HEK293 (cell line): ENCODE results near the gene UGCG.

Source experiments
- KLF1 ChIP-seq: fragments of 450-650 bp; formaldehyde crosslinking; IDR thresholded peaks from 2 replicates; pipeline ENCODE4 v1.5.1; 2016; ENCODE audit warnings: missing biosample characterization, missing genetic modification characterization
- KLF8 ChIP-seq: fragments of 450-650 bp; formaldehyde crosslinking; IDR thresholded peaks from 2 replicates; pipeline ENCODE4 v1.5.1; 2016; ENCODE audit warnings: missing biosample characterization, missing genetic modification characterization
- MEIS1 ChIP-seq: sonication (generic); formaldehyde crosslinking; IDR thresholded peaks from 2 replicates; pipeline ENCODE4 v1.8.1; 2022; ENCODE audit warnings: missing genetic modification reagents, mild to moderate bottlenecking, borderline replicate concordance
- REPIN1 ChIP-seq: fragments of 450-650 bp; formaldehyde crosslinking; IDR thresholded peaks from 2 replicates; pipeline ENCODE4 v1.5.1; 2017; ENCODE audit warnings: missing biosample characterization, missing genetic modification characterization, low read depth
- TCF7L2 ChIP-seq: IDR thresholded peaks from 2 replicates; pipeline ENCODE4 v1.6.1; 2011; ENCODE audit warnings: low read depth, mild to moderate bottlenecking, inconsistent platforms, low read length, moderate library complexity, borderline replicate concordance
- YY2 ChIP-seq: fragments of 450-650 bp; formaldehyde crosslinking; IDR thresholded peaks from 2 replicates; pipeline ENCODE4 v1.5.1; 2016; ENCODE audit warnings: missing biosample characterization, missing genetic modification characterization
- ZBTB1 ChIP-seq: fragments of 450-650 bp; formaldehyde crosslinking; IDR thresholded peaks from 2 replicates; pipeline ENCODE4 v1.5.1; 2016; ENCODE audit warnings: missing biosample characterization, missing genetic modification characterization
- ZBTB48 ChIP-seq: fragments of 450-650 bp; formaldehyde crosslinking; IDR thresholded peaks from 2 replicates; pipeline ENCODE4 v1.5.1; 2016; ENCODE audit warnings: missing biosample characterization, missing genetic modification characterization
- ZIC2 ChIP-seq: fragments of 450-650 bp; formaldehyde crosslinking; IDR thresholded peaks from 2 replicates; pipeline ENCODE4 v1.5.1; 2016; ENCODE audit warnings: missing biosample characterization, missing genetic modification characterization
- ZNF211 ChIP-seq: fragments of 450-650 bp; formaldehyde crosslinking; IDR thresholded peaks from 2 replicates; pipeline ENCODE4 v1.5.1; 2016; ENCODE audit warnings: low read depth, missing biosample characterization, missing genetic modification characterization
- ZNF324 ChIP-seq: fragments of 450-650 bp; formaldehyde crosslinking; IDR thresholded peaks from 2 replicates; pipeline ENCODE4 v1.5.1; 2016; ENCODE audit warnings: missing biosample characterization, missing genetic modification characterization
- ZNF394 ChIP-seq: fragments of 450-650 bp; formaldehyde crosslinking; IDR thresholded peaks from 2 replicates; pipeline ENCODE4 v1.5.1; 2016; ENCODE audit warnings: missing biosample characterization, missing genetic modification characterization, mild to moderate bottlenecking, moderate library complexity, borderline replicate concordance
- ZNF416 ChIP-seq: fragments of 450-650 bp; formaldehyde crosslinking; IDR thresholded peaks from 2 replicates; pipeline ENCODE4 v1.5.1; 2016; ENCODE audit warnings: missing biosample characterization, missing genetic modification characterization
- ZNF433 ChIP-seq: fragments of 450-650 bp; formaldehyde crosslinking; IDR thresholded peaks from 2 replicates; pipeline ENCODE4 v1.5.1; 2016; ENCODE audit warnings: missing biosample characterization, missing genetic modification characterization, low read depth
- ZNF514 ChIP-seq: fragments of 450-650 bp; formaldehyde crosslinking; IDR thresholded peaks from 2 replicates; pipeline ENCODE4 v1.5.1; 2016; ENCODE audit warnings: missing biosample characterization, missing genetic modification characterization
- ZNF521 ChIP-seq: fragments of 450-650 bp; formaldehyde crosslinking; IDR thresholded peaks from 2 replicates; pipeline ENCODE4 v1.5.1; 2017; ENCODE audit warnings: missing biosample characterization, mild to moderate bottlenecking, missing genetic modification characterization
- ZNF670 ChIP-seq: fragments of 450-650 bp; formaldehyde crosslinking; IDR thresholded peaks from 2 replicates; pipeline ENCODE4 v1.5.1; 2016; ENCODE audit warnings: missing biosample characterization, missing genetic modification characterization, low read depth
- ZNF792 ChIP-seq: fragments of 450-650 bp; formaldehyde crosslinking; IDR thresholded peaks from 2 replicates; pipeline ENCODE4 v1.5.1; 2016; ENCODE audit warnings: missing biosample characterization, missing genetic modification characterization
- ZSCAN23 ChIP-seq: fragments of 450-650 bp; formaldehyde crosslinking; IDR thresholded peaks from 2 replicates; pipeline ENCODE4 v1.5.1; 2016; ENCODE audit warnings: missing biosample characterization, missing genetic modification characterization
- TF ChIP-seq, protein P1 (sequence below): fragments of 450-650 bp; formaldehyde crosslinking; IDR thresholded peaks from 2 replicates; pipeline ENCODE4 v1.5.1; 2016; ENCODE audit warnings: missing biosample characterization, missing genetic modification characterization
- TF ChIP-seq, protein P2 (sequence below): fragments of 450-650 bp; formaldehyde crosslinking; IDR thresholded peaks from 2 replicates; pipeline ENCODE4 v1.5.1; 2016; ENCODE audit warnings: missing biosample characterization, missing genetic modification characterization
- TF ChIP-seq, protein P3 (sequence below): fragments of 450-650 bp; formaldehyde crosslinking; IDR thresholded peaks from 2 replicates; pipeline ENCODE4 v1.5.1; 2017; ENCODE audit warnings: missing biosample characterization, missing genetic modification characterization
- TF ChIP-seq, protein P4 (sequence below): fragments of 450-650 bp; formaldehyde crosslinking; conservative IDR thresholded peaks from 2 replicates; pipeline ENCODE4 v1.5.1; 2016; ENCODE audit warnings: low read depth, missing biosample characterization, missing genetic modification characterization
- TF ChIP-seq, protein P5 (sequence below): fragments of 450-650 bp; formaldehyde crosslinking; IDR thresholded peaks from 2 replicates; pipeline ENCODE4 v1.5.1; 2017; ENCODE audit warnings: missing biosample characterization, missing genetic modification characterization
- TF ChIP-seq, protein P6 (sequence below): fragments of 450-650 bp; formaldehyde crosslinking; IDR thresholded peaks from 2 replicates; pipeline ENCODE4 v1.5.1; 2016; ENCODE audit warnings: missing biosample characterization, missing genetic modification characterization
- TF ChIP-seq, protein P7 (sequence below): fragments of 450-650 bp; formaldehyde crosslinking; IDR thresholded peaks from 2 replicates; pipeline ENCODE4 v1.5.1; 2017; ENCODE audit warnings: missing biosample characterization, missing genetic modification characterization
- TF ChIP-seq, protein P8 (sequence below): fragments of 450-650 bp; formaldehyde crosslinking; IDR thresholded peaks from 2 replicates; pipeline ENCODE4 v1.5.1; 2017; ENCODE audit warnings: missing biosample characterization, missing genetic modification characterization

The UGCG gene

DNA sequence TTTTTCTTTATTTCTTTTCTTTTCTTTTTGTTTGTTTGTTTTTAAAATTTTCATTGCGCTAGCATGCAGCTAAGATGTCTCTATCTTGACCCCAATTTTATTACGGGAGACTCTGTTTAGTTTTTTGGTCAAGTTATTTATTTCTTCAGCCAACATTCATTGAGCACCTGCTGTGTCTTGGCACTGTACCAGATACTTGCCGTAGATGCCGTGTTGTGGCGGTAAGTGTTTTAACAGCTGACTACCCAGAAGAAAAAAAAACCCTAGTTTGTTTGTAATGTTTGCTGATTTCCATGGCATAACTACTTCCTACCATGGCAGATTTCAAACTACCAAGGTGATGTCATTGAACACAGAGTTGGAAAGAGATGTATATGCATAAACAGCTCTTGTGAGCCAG is 65.0 kb downstream of the UGCG start (continued):
- TF ChIP-seq, protein P1, sequence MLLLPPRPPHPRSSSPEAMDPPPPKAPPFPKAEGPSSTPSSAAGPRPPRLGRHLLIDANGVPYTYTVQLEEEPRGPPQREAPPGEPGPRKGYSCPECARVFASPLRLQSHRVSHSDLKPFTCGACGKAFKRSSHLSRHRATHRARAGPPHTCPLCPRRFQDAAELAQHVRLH (tag by site-specific recombination): peak; percentile 92
- TF ChIP-seq ZBTB48 (tag by site-specific recombination) (no peak), ZSCAN23 (tag by site-specific recombination) (peak; percentile 87; the same call in 1 of the 2 replicates), ZNF394 (tag by site-specific recombination) (peak; percentile 43), ZNF792 (tag by site-specific recombination) (peak; percentile 72), TCF7L2 (peak; percentile 45; the same call in 1 of the 2 replicates), YY2 (no peak), ZNF324 (tag by site-specific recombination) (peak; percentile 37; the same call in 1 of the 2 replicates), ZBTB1 (tag by site-specific recombination) (no peak), KLF1 (tag by site-specific recombination) (peak; percentile 31; the same call in 1 of the 2 replicates), ZNF211 (tag by site-specific recombination) (no peak), ZNF521 (no peak), ZNF670 (tag by site-specific recombination) (no peak), ZIC2 (tag by site-specific recombination) (peak; percentile 90), ZNF433 (no peak), KLF8 (tag by site-specific recombination) (peak; percentile 59; the same call in 1 of the 2 replicates), ZNF416 (tag by site-specific recombination) (no peak), REPIN1 (tag by site-specific recombination) (no peak), ZNF514 (tag by site-specific recombination) (no peak), MEIS1 (CRISPR knock-in tag) (no peak)
- TF ChIP-seq, protein P2, sequence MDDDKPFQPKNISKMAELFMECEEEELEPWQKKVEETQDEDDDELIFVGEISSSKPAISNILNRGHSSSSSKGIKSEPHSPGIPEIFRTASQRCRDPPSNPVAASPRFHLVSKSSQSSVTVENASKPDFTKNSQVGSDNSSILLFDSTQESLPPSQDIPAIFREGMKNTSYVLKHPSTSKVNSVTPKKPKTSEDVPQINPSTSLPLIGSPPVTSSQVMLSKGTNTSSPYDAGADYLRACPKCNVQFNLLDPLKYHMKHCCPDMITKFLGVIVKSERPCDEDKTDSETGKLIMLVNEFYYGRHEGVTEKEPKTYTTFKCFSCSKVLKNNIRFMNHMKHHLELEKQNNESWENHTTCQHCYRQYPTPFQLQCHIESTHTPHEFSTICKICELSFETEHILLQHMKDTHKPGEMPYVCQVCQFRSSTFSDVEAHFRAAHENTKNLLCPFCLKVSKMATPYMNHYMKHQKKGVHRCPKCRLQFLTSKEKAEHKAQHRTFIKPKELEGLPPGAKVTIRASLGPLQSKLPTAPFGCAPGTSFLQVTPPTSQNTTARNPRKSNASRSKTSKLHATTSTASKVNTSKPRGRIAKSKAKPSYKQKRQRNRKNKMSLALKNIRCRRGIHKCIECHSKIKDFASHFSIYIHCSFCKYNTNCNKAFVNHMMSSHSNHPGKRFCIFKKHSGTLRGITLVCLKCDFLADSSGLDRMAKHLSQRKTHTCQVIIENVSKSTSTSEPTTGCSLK (tag by site-specific recombination): no peak
- TF ChIP-seq, protein P3, sequence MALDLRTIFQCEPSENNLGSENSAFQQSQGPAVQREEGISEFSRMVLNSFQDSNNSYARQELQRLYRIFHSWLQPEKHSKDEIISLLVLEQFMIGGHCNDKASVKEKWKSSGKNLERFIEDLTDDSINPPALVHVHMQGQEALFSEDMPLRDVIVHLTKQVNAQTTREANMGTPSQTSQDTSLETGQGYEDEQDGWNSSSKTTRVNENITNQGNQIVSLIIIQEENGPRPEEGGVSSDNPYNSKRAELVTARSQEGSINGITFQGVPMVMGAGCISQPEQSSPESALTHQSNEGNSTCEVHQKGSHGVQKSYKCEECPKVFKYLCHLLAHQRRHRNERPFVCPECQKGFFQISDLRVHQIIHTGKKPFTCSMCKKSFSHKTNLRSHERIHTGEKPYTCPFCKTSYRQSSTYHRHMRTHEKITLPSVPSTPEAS (tag by site-specific recombination): no peak
- TF ChIP-seq, protein P4, sequence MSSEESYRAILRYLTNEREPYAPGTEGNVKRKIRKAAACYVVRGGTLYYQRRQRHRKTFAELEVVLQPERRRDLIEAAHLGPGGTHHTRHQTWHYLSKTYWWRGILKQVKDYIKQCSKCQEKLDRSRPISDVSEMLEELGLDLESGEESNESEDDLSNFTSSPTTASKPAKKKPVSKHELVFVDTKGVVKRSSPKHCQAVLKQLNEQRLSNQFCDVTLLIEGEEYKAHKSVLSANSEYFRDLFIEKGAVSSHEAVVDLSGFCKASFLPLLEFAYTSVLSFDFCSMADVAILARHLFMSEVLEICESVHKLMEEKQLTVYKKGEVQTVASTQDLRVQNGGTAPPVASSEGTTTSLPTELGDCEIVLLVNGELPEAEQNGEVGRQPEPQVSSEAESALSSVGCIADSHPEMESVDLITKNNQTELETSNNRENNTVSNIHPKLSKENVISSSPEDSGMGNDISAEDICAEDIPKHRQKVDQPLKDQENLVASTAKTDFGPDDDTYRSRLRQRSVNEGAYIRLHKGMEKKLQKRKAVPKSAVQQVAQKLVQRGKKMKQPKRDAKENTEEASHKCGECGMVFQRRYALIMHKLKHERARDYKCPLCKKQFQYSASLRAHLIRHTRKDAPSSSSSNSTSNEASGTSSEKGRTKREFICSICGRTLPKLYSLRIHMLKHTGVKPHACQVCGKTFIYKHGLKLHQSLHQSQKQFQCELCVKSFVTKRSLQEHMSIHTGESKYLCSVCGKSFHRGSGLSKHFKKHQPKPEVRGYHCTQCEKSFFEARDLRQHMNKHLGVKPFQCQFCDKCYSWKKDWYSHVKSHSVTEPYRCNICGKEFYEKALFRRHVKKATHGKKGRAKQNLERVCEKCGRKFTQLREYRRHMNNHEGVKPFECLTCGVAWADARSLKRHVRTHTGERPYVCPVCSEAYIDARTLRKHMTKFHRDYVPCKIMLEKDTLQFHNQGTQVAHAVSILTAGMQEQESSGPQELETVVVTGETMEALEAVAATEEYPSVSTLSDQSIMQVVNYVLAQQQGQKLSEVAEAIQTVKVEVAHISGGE: 0 out of 2 replicates have a peak, but pooled peaks have one; percentile 20
- TF ChIP-seq, protein P5, sequence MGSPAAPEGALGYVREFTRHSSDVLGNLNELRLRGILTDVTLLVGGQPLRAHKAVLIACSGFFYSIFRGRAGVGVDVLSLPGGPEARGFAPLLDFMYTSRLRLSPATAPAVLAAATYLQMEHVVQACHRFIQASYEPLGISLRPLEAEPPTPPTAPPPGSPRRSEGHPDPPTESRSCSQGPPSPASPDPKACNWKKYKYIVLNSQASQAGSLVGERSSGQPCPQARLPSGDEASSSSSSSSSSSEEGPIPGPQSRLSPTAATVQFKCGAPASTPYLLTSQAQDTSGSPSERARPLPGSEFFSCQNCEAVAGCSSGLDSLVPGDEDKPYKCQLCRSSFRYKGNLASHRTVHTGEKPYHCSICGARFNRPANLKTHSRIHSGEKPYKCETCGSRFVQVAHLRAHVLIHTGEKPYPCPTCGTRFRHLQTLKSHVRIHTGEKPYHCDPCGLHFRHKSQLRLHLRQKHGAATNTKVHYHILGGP (tag by site-specific recombination): peak; percentile 74
- TF ChIP-seq, protein P6, sequence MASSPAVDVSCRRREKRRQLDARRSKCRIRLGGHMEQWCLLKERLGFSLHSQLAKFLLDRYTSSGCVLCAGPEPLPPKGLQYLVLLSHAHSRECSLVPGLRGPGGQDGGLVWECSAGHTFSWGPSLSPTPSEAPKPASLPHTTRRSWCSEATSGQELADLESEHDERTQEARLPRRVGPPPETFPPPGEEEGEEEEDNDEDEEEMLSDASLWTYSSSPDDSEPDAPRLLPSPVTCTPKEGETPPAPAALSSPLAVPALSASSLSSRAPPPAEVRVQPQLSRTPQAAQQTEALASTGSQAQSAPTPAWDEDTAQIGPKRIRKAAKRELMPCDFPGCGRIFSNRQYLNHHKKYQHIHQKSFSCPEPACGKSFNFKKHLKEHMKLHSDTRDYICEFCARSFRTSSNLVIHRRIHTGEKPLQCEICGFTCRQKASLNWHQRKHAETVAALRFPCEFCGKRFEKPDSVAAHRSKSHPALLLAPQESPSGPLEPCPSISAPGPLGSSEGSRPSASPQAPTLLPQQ (tag by site-specific recombination): peak; percentile 58
- TF ChIP-seq, protein P7, sequence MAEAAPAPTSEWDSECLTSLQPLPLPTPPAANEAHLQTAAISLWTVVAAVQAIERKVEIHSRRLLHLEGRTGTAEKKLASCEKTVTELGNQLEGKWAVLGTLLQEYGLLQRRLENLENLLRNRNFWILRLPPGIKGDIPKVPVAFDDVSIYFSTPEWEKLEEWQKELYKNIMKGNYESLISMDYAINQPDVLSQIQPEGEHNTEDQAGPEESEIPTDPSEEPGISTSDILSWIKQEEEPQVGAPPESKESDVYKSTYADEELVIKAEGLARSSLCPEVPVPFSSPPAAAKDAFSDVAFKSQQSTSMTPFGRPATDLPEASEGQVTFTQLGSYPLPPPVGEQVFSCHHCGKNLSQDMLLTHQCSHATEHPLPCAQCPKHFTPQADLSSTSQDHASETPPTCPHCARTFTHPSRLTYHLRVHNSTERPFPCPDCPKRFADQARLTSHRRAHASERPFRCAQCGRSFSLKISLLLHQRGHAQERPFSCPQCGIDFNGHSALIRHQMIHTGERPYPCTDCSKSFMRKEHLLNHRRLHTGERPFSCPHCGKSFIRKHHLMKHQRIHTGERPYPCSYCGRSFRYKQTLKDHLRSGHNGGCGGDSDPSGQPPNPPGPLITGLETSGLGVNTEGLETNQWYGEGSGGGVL (tag by site-specific recombination): peak; percentile 69
- TF ChIP-seq, protein P8, sequence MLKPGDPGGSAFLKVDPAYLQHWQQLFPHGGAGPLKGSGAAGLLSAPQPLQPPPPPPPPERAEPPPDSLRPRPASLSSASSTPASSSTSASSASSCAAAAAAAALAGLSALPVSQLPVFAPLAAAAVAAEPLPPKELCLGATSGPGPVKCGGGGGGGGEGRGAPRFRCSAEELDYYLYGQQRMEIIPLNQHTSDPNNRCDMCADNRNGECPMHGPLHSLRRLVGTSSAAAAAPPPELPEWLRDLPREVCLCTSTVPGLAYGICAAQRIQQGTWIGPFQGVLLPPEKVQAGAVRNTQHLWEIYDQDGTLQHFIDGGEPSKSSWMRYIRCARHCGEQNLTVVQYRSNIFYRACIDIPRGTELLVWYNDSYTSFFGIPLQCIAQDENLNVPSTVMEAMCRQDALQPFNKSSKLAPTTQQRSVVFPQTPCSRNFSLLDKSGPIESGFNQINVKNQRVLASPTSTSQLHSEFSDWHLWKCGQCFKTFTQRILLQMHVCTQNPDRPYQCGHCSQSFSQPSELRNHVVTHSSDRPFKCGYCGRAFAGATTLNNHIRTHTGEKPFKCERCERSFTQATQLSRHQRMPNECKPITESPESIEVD (tag by site-specific recombination): peak; percentile 100
